HG03108 (cell line): Measurements from ENCODE around the gene UCP3.
A peak's percentile ranks its signal among the peaks of the same experiment; 100 is the strongest.

ENCODE experiments used
- ATAC-seq: cut with Tn5 transposase; IDR thresholded peaks from one replicate; pipeline ENCODE4 v1.9.1; 2021; ENCODE audit warnings: moderate library complexity; ENCODE audit not compliant: unreplicated experiment

UCP3 gene

DNA sequence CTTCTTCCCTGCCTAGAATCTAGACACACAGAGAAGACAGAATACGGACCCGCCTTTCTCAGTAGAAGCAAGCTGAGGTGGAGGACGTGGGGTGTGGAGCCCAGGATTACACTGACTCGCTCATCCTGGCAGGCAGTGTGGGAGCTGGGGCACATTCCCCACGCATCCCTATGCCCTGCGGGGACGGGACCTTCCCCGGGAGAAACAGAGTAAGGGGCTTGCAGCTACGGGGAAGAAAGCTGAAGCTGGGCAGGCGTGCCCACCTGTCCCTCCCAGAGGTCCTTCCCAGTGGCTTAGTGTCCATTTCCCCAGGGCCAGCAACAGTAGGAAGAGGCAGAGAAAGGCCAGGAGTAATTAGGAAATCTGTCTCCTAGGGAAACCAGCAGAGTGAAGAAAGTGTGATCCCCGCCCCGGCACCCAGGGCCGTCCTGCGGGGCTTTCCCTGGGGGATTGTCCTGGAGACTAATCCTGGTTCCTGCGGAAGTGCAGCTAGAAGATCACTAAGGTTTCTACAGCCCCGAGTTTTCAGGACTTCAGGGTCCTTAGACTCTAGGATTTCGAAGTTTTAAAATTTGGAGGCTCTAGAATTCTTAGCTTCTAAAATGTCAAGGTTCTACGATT, 50.3 kb downstream of the UCP3 start:
- no peak for ATAC-seq

DNA sequence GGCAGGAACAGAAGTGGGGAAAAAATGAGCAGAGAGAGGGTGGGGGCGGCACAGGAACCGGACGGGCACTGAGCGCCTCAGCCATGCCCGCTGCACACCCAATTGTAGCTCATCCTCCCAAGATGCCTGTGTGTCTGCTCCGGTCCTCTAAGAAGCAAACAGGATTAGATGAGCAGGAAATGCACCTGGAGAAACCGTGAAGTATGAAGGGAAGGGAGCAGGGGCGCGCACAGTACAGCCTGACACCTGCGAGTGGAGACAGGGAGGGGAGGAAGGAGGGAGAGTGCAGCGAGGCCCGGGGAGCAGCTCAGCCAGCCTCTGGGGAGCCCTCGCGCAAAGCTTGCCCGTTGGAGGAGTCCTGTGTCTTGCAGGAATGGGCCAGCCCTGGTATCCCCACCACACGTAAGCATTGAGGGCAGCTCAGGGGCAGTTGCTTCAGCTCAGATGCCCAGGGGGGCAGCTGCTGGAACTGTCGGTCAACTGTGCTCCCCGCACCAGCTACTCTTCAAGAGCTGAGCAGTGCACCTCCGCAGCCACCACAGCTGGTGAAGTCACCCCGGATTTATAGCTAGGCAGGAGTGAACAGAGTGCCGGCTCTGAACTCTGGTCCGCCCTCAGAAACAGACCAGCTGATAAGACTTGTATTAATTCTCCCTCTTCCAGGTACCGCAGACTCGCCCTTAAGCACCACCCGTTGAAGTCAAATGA, 51.1 kb downstream of the UCP3 start:
- no peak for ATAC-seq

DNA sequence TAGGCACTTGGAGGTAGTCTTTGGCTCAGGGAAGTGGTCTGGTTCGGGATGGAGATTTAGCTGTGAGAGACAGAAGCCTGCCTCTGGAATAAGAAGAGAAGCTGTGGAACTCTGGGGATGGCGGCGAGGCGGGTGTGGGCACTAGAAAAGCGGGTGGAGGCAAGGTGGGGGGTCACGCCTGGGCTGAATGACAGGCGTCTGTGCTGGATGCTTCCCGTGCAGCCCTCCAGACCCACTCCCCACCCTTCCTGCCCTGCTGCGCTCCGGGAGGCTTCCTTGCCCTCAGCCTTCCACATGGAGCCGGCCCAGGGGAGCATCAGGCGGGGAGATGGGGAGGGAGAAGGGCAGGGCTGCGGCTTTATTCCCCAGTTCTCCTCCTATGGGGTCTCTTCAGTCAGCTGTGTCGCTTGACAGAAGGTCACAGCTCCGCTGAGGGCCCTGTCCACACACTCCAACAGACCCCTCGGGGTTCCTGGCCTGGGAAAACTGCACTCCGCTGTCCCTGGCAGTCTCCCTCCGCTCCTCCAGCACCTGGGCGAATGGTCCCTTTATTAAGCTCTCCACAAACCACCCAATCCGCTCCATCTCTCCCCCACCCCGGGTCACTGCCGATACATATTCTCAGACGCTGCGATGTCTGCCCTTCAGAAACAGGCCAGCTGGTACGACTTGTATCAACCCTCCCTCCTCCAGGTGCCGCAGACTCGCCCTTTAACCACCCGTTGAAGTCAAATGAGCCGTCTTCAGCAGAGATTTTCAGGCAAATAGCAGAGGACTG, 51.8 kb downstream of the UCP3 start:
- ATAC-seq: no peak

DNA sequence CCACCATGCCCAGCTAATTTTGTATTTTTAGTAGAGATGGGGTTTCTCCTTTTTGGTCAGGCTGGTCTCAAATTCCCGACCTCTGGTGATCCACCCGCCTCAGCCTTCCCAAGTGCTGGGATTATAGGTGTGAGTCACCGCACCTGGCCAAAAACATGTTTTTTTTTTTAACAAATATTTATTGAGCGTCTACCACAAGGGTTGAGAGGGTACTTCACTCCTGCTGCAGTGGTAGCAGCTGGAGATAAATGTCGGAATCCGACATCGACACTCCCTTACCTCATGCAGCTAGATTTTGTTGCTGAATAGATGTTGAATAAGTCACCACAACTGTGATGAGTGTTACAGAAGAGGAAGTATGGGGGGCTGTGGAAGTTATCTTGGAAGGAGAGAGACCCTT, 57.1 kb downstream of the UCP3 start:
- ATAC-seq: no peak

DNA sequence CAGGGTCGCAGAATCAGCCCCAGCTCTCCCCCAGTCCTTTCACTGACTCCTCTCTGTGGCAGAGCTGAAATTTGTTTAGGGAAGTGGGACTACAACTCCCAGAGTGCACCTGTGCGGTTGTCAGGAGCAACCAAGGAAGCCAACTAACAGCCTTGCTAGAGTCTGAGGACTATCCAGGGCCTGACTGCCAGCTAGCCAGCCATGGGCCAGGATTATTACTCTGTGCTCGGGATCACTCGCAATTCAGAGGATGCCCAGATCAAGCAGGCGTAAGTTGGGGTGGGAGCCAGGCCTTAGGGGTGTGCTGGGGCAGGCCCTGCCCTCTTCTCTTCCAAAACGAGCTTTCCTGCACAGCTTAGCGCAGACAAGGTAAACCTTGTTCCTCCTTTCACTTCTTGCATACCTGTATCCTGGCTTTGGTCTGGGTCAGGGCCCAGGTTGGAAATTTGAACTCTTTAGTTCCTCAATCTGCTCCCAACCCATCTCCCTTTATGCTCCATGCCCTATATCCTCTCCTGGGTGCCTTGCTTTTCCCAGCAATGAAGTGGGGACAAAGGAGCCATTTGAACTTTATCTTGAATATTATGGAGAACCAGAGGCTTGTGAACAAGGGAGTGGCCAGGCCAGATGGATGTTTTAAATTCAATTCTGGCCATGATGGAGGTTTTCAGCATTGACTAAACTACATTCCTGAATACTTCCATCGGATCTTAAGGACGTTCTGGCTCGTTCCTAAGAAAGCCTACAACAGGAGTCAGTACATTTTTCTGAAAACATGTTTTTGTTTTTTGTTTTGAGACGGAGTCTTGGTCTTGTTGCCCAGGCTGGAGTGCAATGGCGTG, 57.8 kb downstream of the UCP3 start, which contains the start of gene DNAJB13:
DNAJB13 (plus strand) TSS at position 158 of the 842 bp plus-strand sequence; CDS start at position 202, 44 bp downstream.
- ATAC-seq: peak; percentile 77
